RWPE1 (cell line): ENCODE measurements around the gene DNASE1L1.
A peak's percentile ranks its signal among the peaks of the same experiment; 100 is the strongest.

Source experiments
- CTCF ChIA-PET: fragments of 350-600 bp; sonication (Branson Sonifier 250); formaldehyde crosslinking; extraction: SDS; loops from one replicate; lab custom pipeline; 2021; lab: Yijun Ruan, JAX
- POLR2A ChIA-PET: fragments of 400-600 bp; formaldehyde crosslinking; extraction: SDS; loops from one replicate; lab custom pipeline; 2020; ENCODE audit warnings: antibody characterized with exemption; ENCODE audit not compliant: low non-redundant PET; lab: Yijun Ruan, JAX
- DNase-seq: peaks from one replicate; pipeline ENCODE4 v3.0.0; 2012; ENCODE audit warnings: low spot score
- H3K27ac ChIP-seq: fragments of 450-650 bp; 2 replicates; pipeline ENCODE4 v1.5.1; 2017
- TF ChIP-seq, protein P1 (sequence below): fragments of 450-650 bp; conservative IDR thresholded peaks from 2 replicates; pipeline ENCODE4 v1.5.1; 2017; ENCODE audit warnings: low read depth, mild to moderate bottlenecking

Gene DNASE1L1

DNA sequence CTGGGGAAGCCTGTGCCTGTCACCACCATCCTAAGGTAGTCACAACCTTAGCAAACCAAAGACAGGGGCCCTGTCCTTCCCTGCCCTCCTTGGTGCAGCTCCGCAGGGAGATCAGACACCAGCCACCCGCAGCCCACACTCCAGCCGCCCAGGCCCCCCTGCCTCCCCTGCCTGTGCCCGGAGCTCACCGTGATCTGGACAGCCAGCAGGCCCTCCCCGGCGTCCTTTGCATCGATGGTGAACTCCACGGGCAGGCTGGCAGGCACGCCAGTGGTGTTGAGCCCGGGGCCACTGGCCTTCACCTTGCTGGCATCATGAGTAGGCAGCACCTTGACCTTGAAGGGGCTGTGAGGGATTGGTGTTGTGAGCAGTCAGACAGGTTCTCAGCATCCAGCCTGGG is 51.0 kb downstream of the DNASE1L1 start:
- TF ChIP-seq, protein P1, sequence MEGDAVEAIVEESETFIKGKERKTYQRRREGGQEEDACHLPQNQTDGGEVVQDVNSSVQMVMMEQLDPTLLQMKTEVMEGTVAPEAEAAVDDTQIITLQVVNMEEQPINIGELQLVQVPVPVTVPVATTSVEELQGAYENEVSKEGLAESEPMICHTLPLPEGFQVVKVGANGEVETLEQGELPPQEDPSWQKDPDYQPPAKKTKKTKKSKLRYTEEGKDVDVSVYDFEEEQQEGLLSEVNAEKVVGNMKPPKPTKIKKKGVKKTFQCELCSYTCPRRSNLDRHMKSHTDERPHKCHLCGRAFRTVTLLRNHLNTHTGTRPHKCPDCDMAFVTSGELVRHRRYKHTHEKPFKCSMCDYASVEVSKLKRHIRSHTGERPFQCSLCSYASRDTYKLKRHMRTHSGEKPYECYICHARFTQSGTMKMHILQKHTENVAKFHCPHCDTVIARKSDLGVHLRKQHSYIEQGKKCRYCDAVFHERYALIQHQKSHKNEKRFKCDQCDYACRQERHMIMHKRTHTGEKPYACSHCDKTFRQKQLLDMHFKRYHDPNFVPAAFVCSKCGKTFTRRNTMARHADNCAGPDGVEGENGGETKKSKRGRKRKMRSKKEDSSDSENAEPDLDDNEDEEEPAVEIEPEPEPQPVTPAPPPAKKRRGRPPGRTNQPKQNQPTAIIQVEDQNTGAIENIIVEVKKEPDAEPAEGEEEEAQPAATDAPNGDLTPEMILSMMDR: no peak
- ChIA-PET CTCF (no interaction called here), POLR2A (no interaction called here)
- H3K27ac ChIP-seq: peak overlapping the region; percentile 97
- no peak for DNase-seq

DNA sequence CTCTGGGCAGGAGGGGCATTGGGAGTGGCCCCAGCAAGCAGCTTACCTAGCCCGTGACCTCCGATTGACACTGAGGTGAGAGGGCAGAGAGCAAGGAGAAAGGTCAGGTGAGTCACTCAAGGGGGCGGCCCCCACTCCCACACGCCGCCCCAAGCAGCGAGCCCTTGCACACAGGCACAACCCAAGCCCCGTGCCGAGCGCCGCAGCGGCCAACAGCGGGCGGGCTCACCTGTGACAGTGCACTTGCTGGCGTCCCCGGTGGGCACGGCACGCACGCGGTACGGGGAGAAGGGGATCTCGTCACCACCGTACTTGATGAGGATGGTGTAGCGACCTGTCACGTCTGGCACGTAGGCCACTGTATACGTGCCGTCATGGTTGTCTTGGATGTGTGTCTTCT is 51.8 kb downstream of the DNASE1L1 start:
- H3K27ac ChIP-seq: peak overlapping the region; percentile 97
- no peak for DNase-seq
- POLR2A ChIA-PET: no interaction called here
- TF ChIP-seq, protein P1: no peak
- CTCF ChIA-PET: no interaction called here

- DNase-seq: no peak
- TF ChIP-seq, protein P1: no peak
- POLR2A ChIA-PET: no interaction called here
- peak overlapping the region; percentile 97 for H3K27ac ChIP-seq
- CTCF ChIA-PET: no interaction called here
Observed at GRCh38 chrX:154356596-154356995, 52.5 kb downstream of the DNASE1L1 start.

GRCh38 chrX:154355776-154356140 is 53.3 kb downstream of the DNASE1L1 start:
- CTCF ChIA-PET: interaction anchor here (0.8 kb wide), 1 partner anchor 625 kb away, joined by 3 read pairs; no protein-coding TSS in a partner anchor
- POLR2A ChIA-PET: no interaction called here
- peak overlapping the region; percentile 97 for H3K27ac ChIP-seq
- TF ChIP-seq, protein P1: no peak
- DNase-seq: no peak

GRCh38 chrX:154355094-154355775 is 53.8 kb downstream of the DNASE1L1 start:
- ChIA-PET POLR2A (no interaction called here), CTCF (interaction anchor here (0.8 kb wide), 1 partner anchor 624 kb away, joined by 3 read pairs; no protein-coding TSS in a partner anchor)
- TF ChIP-seq, protein P1: no peak
- H3K27ac ChIP-seq: peak overlapping the region; percentile 97
- DNase-seq: no peak

DNA sequence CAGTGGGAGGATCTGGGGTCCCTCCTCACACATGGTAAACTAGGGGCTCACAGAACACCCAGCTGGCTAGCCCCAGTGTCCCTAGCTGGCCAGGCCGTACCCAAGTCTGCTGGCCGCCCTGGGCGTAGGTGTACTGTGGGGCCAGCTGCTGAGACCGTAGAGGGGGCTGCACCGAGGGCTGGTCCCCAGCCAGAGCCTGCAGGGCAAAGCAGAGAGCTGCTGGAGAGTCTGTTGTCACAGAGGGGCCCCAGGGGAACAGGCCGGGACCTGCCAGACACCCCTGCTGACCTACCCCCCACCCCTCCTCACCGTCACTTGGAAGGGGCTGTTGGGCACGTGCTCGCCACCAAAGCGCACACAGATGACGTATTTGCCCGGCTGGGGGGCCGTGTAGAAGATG is 54.5 kb downstream of the DNASE1L1 start:
- H3K27ac ChIP-seq: peak overlapping the region; percentile 97
- CTCF ChIA-PET: no interaction called here
- POLR2A ChIA-PET: no interaction called here
- TF ChIP-seq, protein P1: no peak
- no peak for DNase-seq
